Stimulated activated CD4-positive, alpha-beta T cell treated with anti-CD3 and anti-CD28 coated beads, Interleukin-15, amount 100 ng/mL, for 48 hours (primary cell): ENCODE data around the gene SERPINA3.
"Not testable (repeated sequence)": the region's sequence is repeated elsewhere in the genome, so short reads cannot be mapped to it uniquely, and the experiment has no call there.

ENCODE experiments used
- DNase-seq, 2 donors: peaks; one replicate each; pipeline ENCODE4 v3.0.0-alpha.2; 2020; ENCODE audit warnings: low read depth in 2 of 2

The SERPINA3 gene

GRCh38 chr14:94612174-94612573 lies at the start of gene SERPINA3:
TSS of gene SERPINA3 (plus strand) at chr14:94612391. CDS start at chr14:94614442, 2,051 bp downstream.
- DNase-seq: no peak

GRCh38 chr14:94562941-94563883 lies 49.0 kb upstream of the SERPINA3 start:
- no peak for DNase-seq

- DNase-seq: no peak
Observed at GRCh38 chr14:94564381-94564780, 47.8 kb upstream of the SERPINA3 start.

- no peak for DNase-seq
Observed at GRCh38 chr14:94568186-94568585, 44.0 kb upstream of the SERPINA3 start.

GRCh38 chr14:94569381-94570001 lies 42.7 kb upstream of the SERPINA3 start:
- no peak for DNase-seq

- no peak for DNase-seq
Observed at GRCh38 chr14:94570002-94570400, 42.2 kb upstream of the SERPINA3 start.

- DNase-seq: no peak
Observed at GRCh38 chr14:94570440-94570839, 41.8 kb upstream of the SERPINA3 start.

- no peak for DNase-seq
Observed at GRCh38 chr14:94571395-94571794, 40.8 kb upstream of the SERPINA3 start.

- DNase-seq: no peak
Observed at GRCh38 chr14:94571950-94572349, 40.2 kb upstream of the SERPINA3 start.

- DNase-seq: no peak
Observed at GRCh38 chr14:94572637-94573303, 39.4 kb upstream of the SERPINA3 start.

- no peak for DNase-seq
Observed at GRCh38 chr14:94573475-94574277, 38.5 kb upstream of the SERPINA3 start.

GRCh38 chr14:94574336-94574735 lies 37.9 kb upstream of the SERPINA3 start:
- no peak for DNase-seq

- no peak for DNase-seq
Observed at GRCh38 chr14:94575730-94576585, 36.2 kb upstream of the SERPINA3 start.

- not testable (repeated sequence) for DNase-seq
Observed at GRCh38 chr14:94577472-94577871, 34.7 kb upstream of the SERPINA3 start.

GRCh38 chr14:94578712-94579111 lies 33.5 kb upstream of the SERPINA3 start:
- no peak for DNase-seq

- DNase-seq: no peak
Observed at GRCh38 chr14:94581127-94581999, 30.8 kb upstream of the SERPINA3 start, which contains the start of gene SERPINA5. TSS of gene SERPINA5 (plus strand) at chr14:94581426. CDS start at chr14:94587363, 5,937 bp downstream.

- no peak for DNase-seq
Observed at GRCh38 chr14:94582199-94582750, 29.9 kb upstream of the SERPINA3 start.

GRCh38 chr14:94582851-94583250 lies 29.3 kb upstream of the SERPINA3 start:
- no peak for DNase-seq

- no peak for DNase-seq
Observed at GRCh38 chr14:94583557-94583956, 28.6 kb upstream of the SERPINA3 start.
